WTC11 (cell line): Measurements from ENCODE around the gene BICC1. TPM values are rescaled to one million over a fixed set of nuclear protein-coding genes. Genes with fewer than 3 reads are reported as not detected.

Source experiments
- ATAC-seq: fragments of 200-7000 bp; cut with Tn5 transposase; 2 replicates; pipeline ENCODE4 v1.10.0; 2021; ENCODE audit warnings: mild to moderate bottlenecking, moderate library complexity
- CTCF ChIA-PET: fragments of 300-600 bp; sonication (Branson Sonifier 250); formaldehyde crosslinking; loops from one replicate; lab custom pipeline; 2021; ENCODE audit warnings: antibody characterized with exemption; lab: Charles Lee
- POLR2A ChIA-PET: fragments of 350-600 bp; sonication (Branson Sonifier 250); formaldehyde crosslinking; loops from one replicate; lab custom pipeline; 2021; ENCODE audit warnings: antibody characterized with exemption; lab: Charles Lee
- DNase-seq: peaks from one replicate; pipeline ENCODE4 v3.0.0; 2021; ENCODE audit warnings: low spot score
- H3K27ac Mint-ChIP-seq: 2 replicates; pipeline ENCODE4 v1.8.0; 2021; ENCODE audit warnings: mixed read lengths
- H3K27me3 Mint-ChIP-seq: 2 replicates; pipeline ENCODE4 v1.8.0; 2021; ENCODE audit warnings: low read depth, mild to moderate bottlenecking, moderate library complexity, mixed read lengths
- H3K36me3 Mint-ChIP-seq: 2 replicates; pipeline ENCODE4 v1.8.0; 2021; ENCODE audit warnings: mixed read lengths
- H3K4me1 Mint-ChIP-seq: 2 replicates; pipeline ENCODE4 v1.8.0; 2022; ENCODE audit warnings: mixed read lengths
- H3K4me3 Mint-ChIP-seq: 2 replicates; pipeline ENCODE4 v1.8.0; 2021; ENCODE audit warnings: mild to moderate bottlenecking, moderate library complexity, mixed read lengths
- H3K9me3 Mint-ChIP-seq: 2 replicates; pipeline ENCODE4 v1.8.0; 2021; ENCODE audit warnings: mixed read lengths
- CREB1 ChIP-seq: sonication (generic); formaldehyde crosslinking; IDR thresholded peaks from 2 replicates; pipeline ENCODE4 v1.8.0; 2023; ENCODE audit warnings: mild to moderate bottlenecking, missing genetic modification reagents
- ESRRA ChIP-seq: sonication (generic); formaldehyde crosslinking; IDR thresholded peaks from 2 replicates; pipeline ENCODE4 v1.8.1; 2022; ENCODE audit warnings: mild to moderate bottlenecking, missing genetic modification reagents, borderline replicate concordance
- FOXJ3 ChIP-seq: sonication (generic); formaldehyde crosslinking; IDR thresholded peaks from 2 replicates; pipeline ENCODE4 v1.9.0; 2021; ENCODE audit warnings: missing genetic modification reagents, mild to moderate bottlenecking, borderline replicate concordance
- FOXP1 ChIP-seq: sonication (generic); formaldehyde crosslinking; IDR thresholded peaks from 2 replicates; pipeline ENCODE4 v1.8.0; 2022; ENCODE audit warnings: missing genetic modification reagents, mild to moderate bottlenecking, moderate library complexity, borderline replicate concordance
- NR3C1 ChIP-seq: sonication (generic); formaldehyde crosslinking; conservative IDR thresholded peaks from 2 replicates; pipeline ENCODE4 v1.8.1; 2023; ENCODE audit warnings: low read depth, mild to moderate bottlenecking, missing genetic modification reagents
- SMAD3 ChIP-seq: sonication (generic); formaldehyde crosslinking; IDR thresholded peaks from 2 replicates; pipeline ENCODE4 v1.8.0; 2022; ENCODE audit warnings: missing genetic modification reagents, mild to moderate bottlenecking, borderline replicate concordance
- ZNF121 ChIP-seq: sonication (generic); formaldehyde crosslinking; IDR thresholded peaks from 2 replicates; pipeline ENCODE4 v1.8.0; 2023; ENCODE audit warnings: missing genetic modification reagents
- ZNF138 ChIP-seq: sonication (generic); formaldehyde crosslinking; conservative IDR thresholded peaks from 2 replicates; pipeline ENCODE4 v1.8.1; 2022; ENCODE audit warnings: mild to moderate bottlenecking, moderate library complexity, missing genetic modification reagents
- total RNA-seq: library from RNA; stranded (reverse); gene quantifications from 3 replicates; pipeline ENCODE4 v1.2.3, GENCODE V29; 2021
- TF ChIP-seq, protein P1 (sequence below): sonication (generic); formaldehyde crosslinking; IDR thresholded peaks from 2 replicates; pipeline ENCODE4 v1.8.0; 2022; ENCODE audit warnings: mild to moderate bottlenecking, missing genetic modification reagents
- TF ChIP-seq, protein P2 (sequence below): sonication (generic); formaldehyde crosslinking; IDR thresholded peaks from 2 replicates; pipeline ENCODE4 v1.8.1; 2023; ENCODE audit warnings: mild to moderate bottlenecking, moderate library complexity, missing genetic modification reagents
- TF ChIP-seq, protein P3 (sequence below): sonication (generic); formaldehyde crosslinking; IDR thresholded peaks from 2 replicates; pipeline ENCODE4 v1.8.1; 2022; ENCODE audit warnings: mild to moderate bottlenecking, moderate library complexity, missing genetic modification reagents
- TF ChIP-seq, protein P4 (sequence below): sonication (generic); formaldehyde crosslinking; IDR thresholded peaks from 2 replicates; pipeline ENCODE4 v1.8.1; 2023; ENCODE audit warnings: mild to moderate bottlenecking, missing genetic modification reagents, borderline replicate concordance
- TF ChIP-seq, protein P5 (sequence below): fragments of 250-450 bp; sonication (Bioruptor Pico); IDR thresholded peaks from 2 replicates; pipeline ENCODE4 v1.9.0; 2021; ENCODE audit warnings: mild to moderate bottlenecking
- TF ChIP-seq, protein P6 (sequence below): fragments of 250-450 bp; sonication (Bioruptor Pico); conservative IDR thresholded peaks from 2 replicates; pipeline ENCODE4 v1.9.0; 2021; ENCODE audit warnings: mild to moderate bottlenecking
- TF ChIP-seq, protein P7 (sequence below): sonication (generic); formaldehyde crosslinking; IDR thresholded peaks from 2 replicates; pipeline ENCODE4 v1.8.0; 2023; ENCODE audit warnings: mild to moderate bottlenecking, missing genetic modification reagents

Gene BICC1
- total RNA-seq, 1 experiment from 2014 or later: 0.61 TPM

DNA sequence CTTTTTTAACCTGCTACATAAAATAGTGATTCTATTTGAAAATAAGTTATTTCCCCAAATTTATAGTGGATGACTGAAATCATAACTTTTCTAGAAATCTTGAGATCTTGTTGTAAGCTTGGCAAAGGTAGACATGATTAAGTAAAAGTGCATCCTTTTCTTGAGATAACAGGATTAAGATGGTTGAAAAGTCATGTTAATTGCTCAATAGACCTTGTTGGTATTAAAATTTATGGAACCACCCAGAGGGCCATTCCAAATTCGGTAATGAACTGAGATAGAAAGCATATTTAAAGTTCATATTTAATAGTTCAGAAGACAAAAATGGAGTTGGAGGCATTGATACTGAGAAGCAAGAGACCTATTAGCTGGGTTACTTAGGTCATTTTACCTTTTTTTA is 139.1 kb downstream of the BICC1 start:
- no peak overlapping the region for H3K4me3 Mint-ChIP-seq
- no peak for ATAC-seq
- no peak for DNase-seq
- peaks cover 11% of the 10 kb centered on the region for H3K4me1 Mint-ChIP-seq
- H3K27ac Mint-ChIP-seq: no peak overlapping the region
- no peaks in the 10 kb centered on the region for H3K27me3 Mint-ChIP-seq
- ChIA-PET POLR2A (no interaction called here), CTCF (no interaction called here)
- TF ChIP-seq, protein P1, sequence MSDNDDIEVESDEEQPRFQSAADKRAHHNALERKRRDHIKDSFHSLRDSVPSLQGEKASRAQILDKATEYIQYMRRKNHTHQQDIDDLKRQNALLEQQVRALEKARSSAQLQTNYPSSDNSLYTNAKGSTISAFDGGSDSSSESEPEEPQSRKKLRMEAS (CRISPR knock-in tag): no peak
- TF ChIP-seq ESRRA (CRISPR knock-in tag): no peak
- TF ChIP-seq, protein P2, sequence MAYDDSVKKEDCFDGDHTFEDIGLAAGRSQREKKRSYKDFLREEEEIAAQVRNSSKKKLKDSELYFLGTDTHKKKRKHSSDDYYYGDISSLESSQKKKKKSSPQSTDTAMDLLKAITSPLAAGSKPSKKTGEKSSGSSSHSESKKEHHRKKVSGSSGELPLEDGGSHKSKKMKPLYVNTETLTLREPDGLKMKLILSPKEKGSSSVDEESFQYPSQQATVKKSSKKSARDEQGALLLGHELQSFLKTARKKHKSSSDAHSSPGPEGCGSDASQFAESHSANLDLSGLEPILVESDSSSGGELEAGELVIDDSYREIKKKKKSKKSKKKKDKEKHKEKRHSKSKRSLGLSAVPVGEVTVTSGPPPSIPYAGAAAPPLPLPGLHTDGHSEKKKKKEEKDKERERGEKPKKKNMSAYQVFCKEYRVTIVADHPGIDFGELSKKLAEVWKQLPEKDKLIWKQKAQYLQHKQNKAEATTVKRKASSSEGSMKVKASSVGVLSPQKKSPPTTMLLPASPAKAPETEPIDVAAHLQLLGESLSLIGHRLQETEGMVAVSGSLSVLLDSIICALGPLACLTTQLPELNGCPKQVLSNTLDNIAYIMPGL (CRISPR knock-in tag): no peak
- no peak for TF ChIP-seq NR3C1 (CRISPR knock-in tag)
- TF ChIP-seq, protein P3, sequence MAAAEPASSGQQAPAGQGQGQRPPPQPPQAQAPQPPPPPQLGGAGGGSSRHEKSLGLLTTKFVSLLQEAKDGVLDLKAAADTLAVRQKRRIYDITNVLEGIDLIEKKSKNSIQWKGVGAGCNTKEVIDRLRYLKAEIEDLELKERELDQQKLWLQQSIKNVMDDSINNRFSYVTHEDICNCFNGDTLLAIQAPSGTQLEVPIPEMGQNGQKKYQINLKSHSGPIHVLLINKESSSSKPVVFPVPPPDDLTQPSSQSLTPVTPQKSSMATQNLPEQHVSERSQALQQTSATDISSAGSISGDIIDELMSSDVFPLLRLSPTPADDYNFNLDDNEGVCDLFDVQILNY (CRISPR knock-in tag): no peak
- TF ChIP-seq, protein P4, sequence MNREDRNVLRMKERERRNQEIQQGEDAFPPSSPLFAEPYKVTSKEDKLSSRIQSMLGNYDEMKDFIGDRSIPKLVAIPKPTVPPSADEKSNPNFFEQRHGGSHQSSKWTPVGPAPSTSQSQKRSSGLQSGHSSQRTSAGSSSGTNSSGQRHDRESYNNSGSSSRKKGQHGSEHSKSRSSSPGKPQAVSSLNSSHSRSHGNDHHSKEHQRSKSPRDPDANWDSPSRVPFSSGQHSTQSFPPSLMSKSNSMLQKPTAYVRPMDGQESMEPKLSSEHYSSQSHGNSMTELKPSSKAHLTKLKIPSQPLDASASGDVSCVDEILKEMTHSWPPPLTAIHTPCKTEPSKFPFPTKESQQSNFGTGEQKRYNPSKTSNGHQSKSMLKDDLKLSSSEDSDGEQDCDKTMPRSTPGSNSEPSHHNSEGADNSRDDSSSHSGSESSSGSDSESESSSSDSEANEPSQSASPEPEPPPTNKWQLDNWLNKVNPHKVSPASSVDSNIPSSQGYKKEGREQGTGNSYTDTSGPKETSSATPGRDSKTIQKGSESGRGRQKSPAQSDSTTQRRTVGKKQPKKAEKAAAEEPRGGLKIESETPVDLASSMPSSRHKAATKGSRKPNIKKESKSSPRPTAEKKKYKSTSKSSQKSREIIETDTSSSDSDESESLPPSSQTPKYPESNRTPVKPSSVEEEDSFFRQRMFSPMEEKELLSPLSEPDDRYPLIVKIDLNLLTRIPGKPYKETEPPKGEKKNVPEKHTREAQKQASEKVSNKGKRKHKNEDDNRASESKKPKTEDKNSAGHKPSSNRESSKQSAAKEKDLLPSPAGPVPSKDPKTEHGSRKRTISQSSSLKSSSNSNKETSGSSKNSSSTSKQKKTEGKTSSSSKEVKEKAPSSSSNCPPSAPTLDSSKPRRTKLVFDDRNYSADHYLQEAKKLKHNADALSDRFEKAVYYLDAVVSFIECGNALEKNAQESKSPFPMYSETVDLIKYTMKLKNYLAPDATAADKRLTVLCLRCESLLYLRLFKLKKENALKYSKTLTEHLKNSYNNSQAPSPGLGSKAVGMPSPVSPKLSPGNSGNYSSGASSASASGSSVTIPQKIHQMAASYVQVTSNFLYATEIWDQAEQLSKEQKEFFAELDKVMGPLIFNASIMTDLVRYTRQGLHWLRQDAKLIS: no peak
- no peak for TF ChIP-seq ZNF138
- TF ChIP-seq FOXP1 (CRISPR knock-in tag): no peak
- TF ChIP-seq, all 79 proteins: peak for 0
- H3K36me3 Mint-ChIP-seq: no peaks in the 10 kb centered on the region
- peaks cover 3% of the 10 kb centered on the region for H3K9me3 Mint-ChIP-seq

DNA sequence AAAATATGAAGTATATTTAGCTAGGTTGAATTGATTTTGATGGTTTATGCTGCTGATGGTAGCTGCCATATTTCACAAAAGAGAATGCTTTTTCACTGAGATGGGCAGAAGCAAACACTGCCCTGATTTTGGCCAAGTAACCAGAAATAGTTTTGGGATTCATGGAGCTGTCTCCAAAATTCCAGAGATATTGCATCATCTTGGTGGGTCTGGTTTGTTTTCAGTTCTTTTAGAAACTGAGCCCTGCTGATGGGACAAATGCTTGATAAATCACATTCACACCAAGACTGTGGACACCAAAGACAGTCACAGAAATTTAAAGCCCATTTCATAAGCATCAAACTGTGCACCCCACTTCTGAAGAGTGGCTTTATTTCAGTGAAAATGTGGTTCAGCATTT is 140.5 kb downstream of the BICC1 start:
- Mint-ChIP-seq H3K4me3 (no peak overlapping the region), H3K36me3 (no peaks in the 10 kb centered on the region), H3K27me3 (no peaks in the 10 kb centered on the region), H3K9me3 (peaks cover 7% of the 10 kb centered on the region), H3K4me1 (peaks cover 18% of the 10 kb centered on the region), H3K27ac (no peak overlapping the region)
- no peak for ATAC-seq
- CTCF ChIA-PET: interaction anchor here (0.8 kb wide), 1 partner anchor 12 kb away, joined by 3 read pairs; no protein-coding TSS in a partner anchor
- POLR2A ChIA-PET: no interaction called here
- no peak for DNase-seq
- TF ChIP-seq, protein P5, sequence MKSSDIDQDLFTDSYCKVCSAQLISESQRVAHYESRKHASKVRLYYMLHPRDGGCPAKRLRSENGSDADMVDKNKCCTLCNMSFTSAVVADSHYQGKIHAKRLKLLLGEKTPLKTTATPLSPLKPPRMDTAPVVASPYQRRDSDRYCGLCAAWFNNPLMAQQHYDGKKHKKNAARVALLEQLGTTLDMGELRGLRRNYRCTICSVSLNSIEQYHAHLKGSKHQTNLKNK (CRISPR knock-in tag): no peak
- TF ChIP-seq ZNF121: no peak

DNA sequence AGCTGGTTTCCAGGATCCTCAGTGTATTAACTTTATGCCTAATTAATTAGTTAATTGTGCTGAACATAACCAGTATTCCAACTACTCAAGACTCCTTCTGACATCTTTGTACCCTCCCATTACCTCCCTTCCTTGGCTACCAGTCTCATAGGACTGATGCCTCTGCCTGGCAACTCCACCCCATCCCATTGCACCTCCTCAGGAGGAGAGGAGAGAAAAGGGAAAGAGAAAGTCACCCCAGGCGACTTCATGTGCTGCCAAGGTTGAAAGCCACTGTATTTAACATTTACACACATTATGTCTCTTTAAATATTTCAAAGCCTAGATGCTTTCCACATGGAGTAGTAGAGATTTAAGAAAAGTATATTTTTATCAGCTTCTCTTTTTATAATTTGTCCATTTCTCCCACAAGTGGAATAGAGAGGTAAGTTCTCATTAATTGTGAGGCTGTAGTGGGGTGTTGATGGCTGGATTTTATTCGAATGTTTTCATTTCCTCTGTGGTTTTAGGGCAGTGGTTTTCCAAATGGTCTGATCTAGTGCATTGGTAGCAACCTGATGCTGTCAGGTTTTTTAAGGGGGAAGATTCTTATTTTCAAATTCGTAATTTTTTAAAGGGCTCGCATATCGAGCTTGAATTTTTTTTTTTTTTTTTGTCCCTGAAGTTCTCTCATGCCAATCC is 148.0 kb downstream of the BICC1 start:
- ATAC-seq (peak; percentile 57), DNase-seq (no peak)
- H3K4me3 Mint-ChIP-seq: no peak overlapping the region
- no peaks in the 10 kb centered on the region for H3K27me3 Mint-ChIP-seq
- peaks cover 44% of the 10 kb centered on the region for H3K9me3 Mint-ChIP-seq
- CTCF ChIA-PET: no interaction called here
- POLR2A ChIA-PET: no interaction called here
- H3K36me3 Mint-ChIP-seq: peaks cover 31% of the 10 kb centered on the region
- H3K4me1 Mint-ChIP-seq: peaks cover 18% of the 10 kb centered on the region
- no peak overlapping the region for H3K27ac Mint-ChIP-seq
- TF ChIP-seq SMAD3 (CRISPR knock-in tag): no peak
- TF ChIP-seq, protein P6, sequence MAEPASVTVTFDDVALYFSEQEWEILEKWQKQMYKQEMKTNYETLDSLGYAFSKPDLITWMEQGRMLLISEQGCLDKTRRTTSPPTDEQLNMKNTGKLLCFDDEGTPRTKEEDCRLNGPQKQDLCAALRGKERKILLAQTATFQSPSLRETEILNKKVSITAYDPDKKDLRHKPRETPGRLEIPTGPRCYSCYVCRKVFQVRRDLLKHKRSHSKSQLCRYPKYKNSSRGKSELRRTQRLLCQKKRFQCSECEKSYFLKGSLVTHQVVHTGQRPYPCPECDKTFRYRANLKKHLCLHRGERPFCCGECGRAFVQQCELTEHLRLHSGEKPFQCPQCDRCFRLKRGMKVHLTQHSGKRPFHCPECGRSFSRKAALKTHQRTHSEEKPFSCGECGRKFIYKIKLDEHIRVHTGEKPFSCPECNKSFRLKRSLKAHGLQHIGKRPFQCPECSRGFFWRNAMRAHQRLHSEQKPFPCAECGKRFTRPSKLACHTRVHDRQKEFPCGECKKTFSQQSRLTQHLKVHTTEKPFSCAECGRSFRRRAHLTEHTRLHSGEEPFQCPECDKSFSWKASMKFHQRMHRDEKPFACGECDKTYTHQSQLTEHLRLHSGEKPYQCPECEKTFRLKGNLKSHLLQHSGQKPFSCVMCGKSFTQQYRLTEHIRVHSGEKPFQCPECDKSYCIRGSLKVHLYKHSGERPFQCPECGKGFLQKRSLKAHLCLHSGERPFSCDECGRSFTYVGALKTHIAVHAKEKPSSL (CRISPR knock-in tag): no peak
- no peak for TF ChIP-seq FOXJ3 (CRISPR knock-in tag)
- TF ChIP-seq, protein P7, sequence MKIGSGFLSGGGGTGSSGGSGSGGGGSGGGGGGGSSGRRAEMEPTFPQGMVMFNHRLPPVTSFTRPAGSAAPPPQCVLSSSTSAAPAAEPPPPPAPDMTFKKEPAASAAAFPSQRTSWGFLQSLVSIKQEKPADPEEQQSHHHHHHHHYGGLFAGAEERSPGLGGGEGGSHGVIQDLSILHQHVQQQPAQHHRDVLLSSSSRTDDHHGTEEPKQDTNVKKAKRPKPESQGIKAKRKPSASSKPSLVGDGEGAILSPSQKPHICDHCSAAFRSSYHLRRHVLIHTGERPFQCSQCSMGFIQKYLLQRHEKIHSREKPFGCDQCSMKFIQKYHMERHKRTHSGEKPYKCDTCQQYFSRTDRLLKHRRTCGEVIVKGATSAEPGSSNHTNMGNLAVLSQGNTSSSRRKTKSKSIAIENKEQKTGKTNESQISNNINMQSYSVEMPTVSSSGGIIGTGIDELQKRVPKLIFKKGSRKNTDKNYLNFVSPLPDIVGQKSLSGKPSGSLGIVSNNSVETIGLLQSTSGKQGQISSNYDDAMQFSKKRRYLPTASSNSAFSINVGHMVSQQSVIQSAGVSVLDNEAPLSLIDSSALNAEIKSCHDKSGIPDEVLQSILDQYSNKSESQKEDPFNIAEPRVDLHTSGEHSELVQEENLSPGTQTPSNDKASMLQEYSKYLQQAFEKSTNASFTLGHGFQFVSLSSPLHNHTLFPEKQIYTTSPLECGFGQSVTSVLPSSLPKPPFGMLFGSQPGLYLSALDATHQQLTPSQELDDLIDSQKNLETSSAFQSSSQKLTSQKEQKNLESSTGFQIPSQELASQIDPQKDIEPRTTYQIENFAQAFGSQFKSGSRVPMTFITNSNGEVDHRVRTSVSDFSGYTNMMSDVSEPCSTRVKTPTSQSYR (CRISPR knock-in tag): no peak
- TF ChIP-seq CREB1 (CRISPR knock-in tag): no peak
